ENCODE data around the gene TMA7B.

TMA7B gene

DNA sequence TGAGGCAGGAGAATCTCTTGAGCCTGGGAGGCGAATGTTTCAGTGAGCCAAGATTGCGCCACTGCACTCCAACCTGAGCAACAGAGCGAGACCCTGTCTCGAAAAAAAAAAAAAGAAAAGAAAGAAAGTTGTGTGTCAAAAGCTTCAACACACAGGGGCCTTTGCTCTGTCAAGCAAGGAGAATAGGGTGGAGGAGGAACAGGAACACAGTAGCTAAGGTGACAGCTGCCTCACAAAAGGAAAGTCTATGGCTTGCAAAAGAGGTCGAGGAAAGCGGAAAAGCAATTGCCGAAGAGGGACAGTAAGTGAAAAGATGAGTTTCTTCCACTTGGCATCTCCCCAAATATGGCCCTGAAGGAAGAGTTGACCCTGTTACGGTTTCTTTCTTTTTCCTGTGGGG, 26.5 kb upstream of the TMA7B start:
- no peak overlapping the region for H3K27ac ChIP-seq (ENCODE audit: low read length)
- no peak overlapping the region for H2AFZ ChIP-seq (ENCODE audit: low read depth, low read length)
- peaks cover 89% of the 10 kb centered on the region for H3K27me3 ChIP-seq (ENCODE audit: low read depth, low read length)
- TF ChIP-seq EZH2phosphoT487 (IDR thresholded peaks at IDR 0.05; ENCODE audit: low read depth): no peak
- TF ChIP-seq, protein P1, sequence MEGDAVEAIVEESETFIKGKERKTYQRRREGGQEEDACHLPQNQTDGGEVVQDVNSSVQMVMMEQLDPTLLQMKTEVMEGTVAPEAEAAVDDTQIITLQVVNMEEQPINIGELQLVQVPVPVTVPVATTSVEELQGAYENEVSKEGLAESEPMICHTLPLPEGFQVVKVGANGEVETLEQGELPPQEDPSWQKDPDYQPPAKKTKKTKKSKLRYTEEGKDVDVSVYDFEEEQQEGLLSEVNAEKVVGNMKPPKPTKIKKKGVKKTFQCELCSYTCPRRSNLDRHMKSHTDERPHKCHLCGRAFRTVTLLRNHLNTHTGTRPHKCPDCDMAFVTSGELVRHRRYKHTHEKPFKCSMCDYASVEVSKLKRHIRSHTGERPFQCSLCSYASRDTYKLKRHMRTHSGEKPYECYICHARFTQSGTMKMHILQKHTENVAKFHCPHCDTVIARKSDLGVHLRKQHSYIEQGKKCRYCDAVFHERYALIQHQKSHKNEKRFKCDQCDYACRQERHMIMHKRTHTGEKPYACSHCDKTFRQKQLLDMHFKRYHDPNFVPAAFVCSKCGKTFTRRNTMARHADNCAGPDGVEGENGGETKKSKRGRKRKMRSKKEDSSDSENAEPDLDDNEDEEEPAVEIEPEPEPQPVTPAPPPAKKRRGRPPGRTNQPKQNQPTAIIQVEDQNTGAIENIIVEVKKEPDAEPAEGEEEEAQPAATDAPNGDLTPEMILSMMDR (IDR thresholded peaks at IDR 0.05; ENCODE audit: low read depth, low read length): no peak
- no peaks in the 10 kb centered on the region for H3K9me3 ChIP-seq (ENCODE audit: insufficient read depth, low read length)
- no peaks in the 10 kb centered on the region for H3K36me3 ChIP-seq (replicated peaks; ENCODE audit: low read depth, low read length)
- H3K4me3 ChIP-seq (ENCODE audit: low read length): no peak overlapping the region
- no peak overlapping the region for H3K9ac ChIP-seq (ENCODE audit: low read length)
- no peaks in the 10 kb centered on the region for H3K79me2 ChIP-seq (ENCODE audit: low read length)
- H3K4me1 ChIP-seq (ENCODE audit: low read length): peaks cover 5% of the 10 kb centered on the region; the same call in 1 of the 2 replicates
- 0 out of 2 replicates have a peak, but pooled peaks cover 3% of the 10 kb centered on the region for H4K20me1 ChIP-seq (ENCODE audit: insufficient read depth, low read length)
- no peak overlapping the region for H3K4me2 ChIP-seq (ENCODE audit: low read length)

DNA sequence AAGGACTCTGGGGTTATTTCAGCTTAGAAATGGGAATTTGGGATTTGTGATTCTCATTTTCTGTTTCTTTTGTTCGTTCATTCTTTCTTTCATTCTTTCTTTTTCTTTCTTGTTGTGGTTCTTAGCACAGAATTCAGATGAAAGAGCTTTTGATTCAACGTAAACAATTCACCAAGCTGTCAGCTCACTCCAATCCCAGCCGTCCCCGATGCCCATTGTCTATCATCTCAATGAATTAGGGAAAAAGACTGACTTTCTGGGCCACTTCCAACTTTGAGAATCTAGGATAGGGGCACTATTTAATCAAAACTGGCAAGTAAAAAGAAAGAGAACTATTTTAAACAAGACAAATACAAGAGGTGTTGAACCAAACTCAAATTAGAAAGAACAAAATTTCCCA, 25.1 kb upstream of the TMA7B start:
- peaks cover 81% of the 10 kb centered on the region for H3K27me3 ChIP-seq (ENCODE audit: low read depth, low read length)
- H3K9me3 ChIP-seq (ENCODE audit: insufficient read depth, low read length): no peaks in the 10 kb centered on the region
- no peak for TF ChIP-seq EZH2phosphoT487 (IDR thresholded peaks at IDR 0.05; ENCODE audit: low read depth)
- TF ChIP-seq, protein P1 (IDR thresholded peaks at IDR 0.05; ENCODE audit: low read depth, low read length): no peak
- H3K36me3 ChIP-seq (replicated peaks; ENCODE audit: low read depth, low read length): no peaks in the 10 kb centered on the region
- no peak overlapping the region for H3K4me3 ChIP-seq (ENCODE audit: low read length)
- H4K20me1 ChIP-seq (ENCODE audit: insufficient read depth, low read length): 0 out of 2 replicates have a peak, but pooled peaks cover 3% of the 10 kb centered on the region
- H3K27ac ChIP-seq (ENCODE audit: low read length): no peak overlapping the region
- H3K4me2 ChIP-seq (ENCODE audit: low read length): no peak overlapping the region
- peaks cover 5% of the 10 kb centered on the region; the same call in 1 of the 2 replicates for H3K4me1 ChIP-seq (ENCODE audit: low read length)
- H2AFZ ChIP-seq (ENCODE audit: low read depth, low read length): no peak overlapping the region
- H3K9ac ChIP-seq (ENCODE audit: low read length): no peak overlapping the region
- H3K79me2 ChIP-seq (ENCODE audit: low read length): no peaks in the 10 kb centered on the region

DNA sequence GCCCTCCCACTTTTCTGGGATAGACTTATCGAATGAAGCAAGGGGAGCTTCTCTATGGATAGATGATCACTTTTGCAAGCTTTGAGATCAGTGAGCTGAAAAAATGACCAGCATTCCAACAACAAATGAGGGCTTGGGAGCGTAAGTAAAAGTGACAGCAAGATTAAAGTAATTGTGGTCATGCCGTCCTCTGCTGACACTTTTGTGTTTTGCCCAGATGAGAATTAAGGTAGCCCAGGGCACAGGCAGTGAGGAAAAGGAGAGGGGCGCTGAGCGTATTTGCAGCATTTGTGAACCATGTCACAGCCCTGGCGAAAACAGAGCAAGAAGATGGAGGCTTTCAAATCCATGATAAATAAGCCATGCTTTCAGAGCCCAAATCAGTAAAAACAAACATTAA, 24.6 kb upstream of the TMA7B start:
- Histone ChIP-seq H3K36me3 (replicated peaks; ENCODE audit: low read depth, low read length) (no peaks in the 10 kb centered on the region), H3K79me2 (ENCODE audit: low read length) (no peaks in the 10 kb centered on the region), H3K4me2 (ENCODE audit: low read length) (no peak overlapping the region), H4K20me1 (ENCODE audit: insufficient read depth, low read length) (0 out of 2 replicates have a peak, but pooled peaks cover 3% of the 10 kb centered on the region), H3K27me3 (ENCODE audit: low read depth, low read length) (peaks cover 76% of the 10 kb centered on the region), H3K9me3 (ENCODE audit: insufficient read depth, low read length) (no peaks in the 10 kb centered on the region), H2AFZ (ENCODE audit: low read depth, low read length) (no peak overlapping the region), H3K27ac (ENCODE audit: low read length) (no peak overlapping the region), H3K4me1 (ENCODE audit: low read length) (peaks cover 5% of the 10 kb centered on the region; the same call in 1 of the 2 replicates), H3K9ac (ENCODE audit: low read length) (no peak overlapping the region), H3K4me3 (ENCODE audit: low read length) (no peak overlapping the region)
- TF ChIP-seq EZH2phosphoT487 (IDR thresholded peaks at IDR 0.05; ENCODE audit: low read depth): no peak
- TF ChIP-seq, protein P1 (IDR thresholded peaks at IDR 0.05; ENCODE audit: low read depth, low read length): no peak

DNA sequence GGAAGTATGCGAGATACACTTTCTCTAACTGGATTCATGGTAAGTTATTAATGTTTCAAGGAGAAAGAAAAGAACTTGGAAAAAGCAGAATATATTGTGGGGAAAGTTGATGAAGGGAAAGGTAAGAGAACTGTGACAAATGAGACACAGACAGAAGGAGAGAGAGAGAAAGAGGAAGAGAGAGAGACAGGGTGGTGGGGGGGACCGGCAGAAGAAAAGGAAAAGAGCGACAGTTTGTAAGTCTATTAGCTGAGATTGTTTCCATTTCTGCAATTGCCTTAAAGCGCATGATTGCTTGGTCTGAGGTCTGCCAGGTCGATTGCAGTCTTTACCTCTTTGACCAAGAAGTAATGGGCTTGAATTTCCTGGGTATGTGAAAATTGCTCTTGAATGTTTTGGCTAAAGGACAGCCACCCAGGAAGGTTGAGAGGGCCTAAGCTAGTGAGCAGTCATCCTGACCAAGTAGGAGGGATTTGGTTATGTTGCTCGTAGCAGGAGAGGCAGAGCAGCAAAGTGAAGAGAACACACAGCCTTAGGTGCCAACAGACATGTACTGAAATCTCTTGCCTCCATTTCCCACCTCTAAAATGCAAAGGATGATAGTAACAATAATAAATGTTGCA, 23.6 kb upstream of the TMA7B start:
- Histone ChIP-seq H3K9me3 (ENCODE audit: insufficient read depth, low read length) (no peaks in the 10 kb centered on the region), H2AFZ (ENCODE audit: low read depth, low read length) (no peak overlapping the region), H3K79me2 (ENCODE audit: low read length) (no peaks in the 10 kb centered on the region)

More for the DNA sequence above, 23.6 kb upstream of the TMA7B start:
- no peak overlapping the region for H3K4me3 ChIP-seq (ENCODE audit: low read length)
- H3K4me1 ChIP-seq (ENCODE audit: low read length): peaks cover 5% of the 10 kb centered on the region; the same call in 1 of the 2 replicates
- 0 out of 2 replicates have a peak, but pooled peaks cover 3% of the 10 kb centered on the region for H4K20me1 ChIP-seq (ENCODE audit: insufficient read depth, low read length)
- TF ChIP-seq, protein P1 (IDR thresholded peaks at IDR 0.05; ENCODE audit: low read depth, low read length): no peak
- TF ChIP-seq EZH2phosphoT487 (IDR thresholded peaks at IDR 0.05; ENCODE audit: low read depth): no peak
- peaks cover 68% of the 10 kb centered on the region for H3K27me3 ChIP-seq (ENCODE audit: low read depth, low read length)
- H3K4me2 ChIP-seq (ENCODE audit: low read length): no peak overlapping the region
- H3K27ac ChIP-seq (ENCODE audit: low read length): no peak overlapping the region
- no peaks in the 10 kb centered on the region for H3K36me3 ChIP-seq (replicated peaks; ENCODE audit: low read depth, low read length)
- no peak overlapping the region for H3K9ac ChIP-seq (ENCODE audit: low read length)
